Activated naive CD4-positive, alpha-beta T cell treated with anti-CD3 and anti-CD28 coated beads, Interleukin-2, amount 10 ng/mL, durations not matched to agents 7 days and 5 days (primary cell): ENCODE data around the gene ITGB8.
"Not testable (repeated sequence)": the region's sequence is repeated elsewhere in the genome, so short reads cannot be mapped to it uniquely, and the experiment has no call there.

Source experiments
- CTCF ChIA-PET: fragments of 350-600 bp; sonication (Branson Sonifier 250); formaldehyde crosslinking; loops from one replicate; lab custom pipeline; 2021; ENCODE audit warnings: antibody characterized with exemption; lab: Charles Lee
- DNase-seq: peaks from one replicate; pipeline ENCODE4 v3.0.0-alpha.2; 2020
- H3K27ac Mint-ChIP-seq: one replicate; pipeline ENCODE4 v1.8.0; 2021; ENCODE audit warnings: mild to moderate bottlenecking, moderate library complexity, mixed read lengths
- H3K27me3 Mint-ChIP-seq: one replicate; pipeline ENCODE4 v1.8.0; 2021; ENCODE audit warnings: mild to moderate bottlenecking, mixed read lengths
- H3K36me3 Mint-ChIP-seq: one replicate; pipeline ENCODE4 v1.8.0; 2021; ENCODE audit warnings: mixed read lengths
- H3K4me1 Mint-ChIP-seq: one replicate; pipeline ENCODE4 v1.8.0; 2021; ENCODE audit warnings: mixed read lengths
- H3K4me3 Mint-ChIP-seq: one replicate; pipeline ENCODE4 v1.8.0; 2021; ENCODE audit warnings: mild to moderate bottlenecking, moderate library complexity, mixed read lengths
- H3K9me3 Mint-ChIP-seq: one replicate; pipeline ENCODE4 v1.8.0; 2021; ENCODE audit warnings: mixed read lengths

The ITGB8 gene

GRCh38 chr7:20359341-20359963 is 28.8 kb downstream of the ITGB8 start:
- DNase-seq = no peak
- CTCF ChIA-PET = no interaction called here
- Mint-ChIP-seq H3K9me3 (no peaks in the 10 kb centered on the region), H3K36me3 (no peaks in the 10 kb centered on the region), H3K4me3 (no peak overlapping the region), H3K4me1 (no peaks in the 10 kb centered on the region), H3K27me3 (no peaks in the 10 kb centered on the region), H3K27ac (no peak overlapping the region)

- no peak overlapping the region for H3K27ac Mint-ChIP-seq
- no peak overlapping the region for H3K4me3 Mint-ChIP-seq
- H3K9me3 Mint-ChIP-seq = no peaks in the 10 kb centered on the region
- no peaks in the 10 kb centered on the region for H3K36me3 Mint-ChIP-seq
- CTCF ChIA-PET = no interaction called here
- DNase-seq = no peak
- H3K4me1 Mint-ChIP-seq = no peaks in the 10 kb centered on the region
- no peaks in the 10 kb centered on the region for H3K27me3 Mint-ChIP-seq
Observed at GRCh38 chr7:20362574-20363253, 32.0 kb downstream of the ITGB8 start.

- H3K9me3 Mint-ChIP-seq = no peaks in the 10 kb centered on the region
- no peaks in the 10 kb centered on the region for H3K36me3 Mint-ChIP-seq
- DNase-seq = no peak
- no peak overlapping the region for H3K4me3 Mint-ChIP-seq
- no peaks in the 10 kb centered on the region for H3K27me3 Mint-ChIP-seq
- CTCF ChIA-PET = no interaction called here
- no peak overlapping the region for H3K27ac Mint-ChIP-seq
- H3K4me1 Mint-ChIP-seq = no peaks in the 10 kb centered on the region
Observed at GRCh38 chr7:20364571-20365196, 34.0 kb downstream of the ITGB8 start.

GRCh38 chr7:20365486-20365885 is 34.8 kb downstream of the ITGB8 start:
- DNase-seq = no peak
- no peaks in the 10 kb centered on the region for H3K4me1 Mint-ChIP-seq
- CTCF ChIA-PET = no interaction called here
- no peak overlapping the region for H3K4me3 Mint-ChIP-seq
- no peak overlapping the region for H3K27ac Mint-ChIP-seq
- H3K36me3 Mint-ChIP-seq = no peaks in the 10 kb centered on the region
- H3K27me3 Mint-ChIP-seq = no peaks in the 10 kb centered on the region
- H3K9me3 Mint-ChIP-seq = no peaks in the 10 kb centered on the region

- CTCF ChIA-PET = no interaction called here
Observed at GRCh38 chr7:20374399-20374798, 43.7 kb downstream of the ITGB8 start.

GRCh38 chr7:20376796-20377195 is 46.1 kb downstream of the ITGB8 start:
- H3K27ac Mint-ChIP-seq = no peak overlapping the region
- no peaks in the 10 kb centered on the region for H3K9me3 Mint-ChIP-seq
- no peak for DNase-seq
- H3K36me3 Mint-ChIP-seq = no peaks in the 10 kb centered on the region
- no peak overlapping the region for H3K4me3 Mint-ChIP-seq
- no peaks in the 10 kb centered on the region for H3K27me3 Mint-ChIP-seq
- CTCF ChIA-PET = no interaction called here
- no peaks in the 10 kb centered on the region for H3K4me1 Mint-ChIP-seq

More at GRCh38 chr7:20374399-20374798, 43.7 kb downstream of the ITGB8 start:
- no peaks in the 10 kb centered on the region for H3K36me3 Mint-ChIP-seq
- no peak for DNase-seq
- H3K27me3 Mint-ChIP-seq = no peaks in the 10 kb centered on the region
- no peak overlapping the region for H3K4me3 Mint-ChIP-seq
- H3K27ac Mint-ChIP-seq = no peak overlapping the region
- no peaks in the 10 kb centered on the region for H3K4me1 Mint-ChIP-seq
- no peaks in the 10 kb centered on the region for H3K9me3 Mint-ChIP-seq

- CTCF ChIA-PET = no interaction called here
- Mint-ChIP-seq H3K4me3 (no peak overlapping the region), H3K27me3 (no peaks in the 10 kb centered on the region), H3K4me1 (no peaks in the 10 kb centered on the region), H3K27ac (no peak overlapping the region), H3K9me3 (no peaks in the 10 kb centered on the region), H3K36me3 (no peaks in the 10 kb centered on the region)
- DNase-seq = no peak
Observed at GRCh38 chr7:20381406-20382034, 50.8 kb downstream of the ITGB8 start.

- Mint-ChIP-seq H3K4me3 (no peak overlapping the region), H3K27me3 (no peaks in the 10 kb centered on the region), H3K9me3 (no peaks in the 10 kb centered on the region), H3K36me3 (no peaks in the 10 kb centered on the region), H3K4me1 (no peaks in the 10 kb centered on the region), H3K27ac (no peak overlapping the region)
- CTCF ChIA-PET = no interaction called here
- no peak for DNase-seq
Observed at GRCh38 chr7:20383351-20383750, 52.7 kb downstream of the ITGB8 start.

GRCh38 chr7:20385126-20385525 is 54.4 kb downstream of the ITGB8 start:
- H3K9me3 Mint-ChIP-seq = no peaks in the 10 kb centered on the region
- H3K4me3 Mint-ChIP-seq = no peak overlapping the region
- no peaks in the 10 kb centered on the region for H3K27me3 Mint-ChIP-seq
- DNase-seq = no peak
- no peak overlapping the region for H3K27ac Mint-ChIP-seq
- no peaks in the 10 kb centered on the region for H3K4me1 Mint-ChIP-seq
- H3K36me3 Mint-ChIP-seq = no peaks in the 10 kb centered on the region
- CTCF ChIA-PET = no interaction called here

- Mint-ChIP-seq H3K36me3 (no peaks in the 10 kb centered on the region), H3K4me3 (no peak overlapping the region), H3K27me3 (no peaks in the 10 kb centered on the region), H3K9me3 (no peaks in the 10 kb centered on the region), H3K4me1 (no peaks in the 10 kb centered on the region), H3K27ac (no peak overlapping the region)
- CTCF ChIA-PET = no interaction called here
- DNase-seq = no peak
Observed at GRCh38 chr7:20388084-20388483, 57.4 kb downstream of the ITGB8 start.

- CTCF ChIA-PET, DNase-seq, H3K4me3 Mint-ChIP-seq, H3K36me3 Mint-ChIP-seq, H3K9me3 Mint-ChIP-seq, H3K27ac Mint-ChIP-seq, H3K4me1 Mint-ChIP-seq, H3K27me3 Mint-ChIP-seq: not testable (repeated sequence)
Observed at GRCh38 chr7:20389192-20389591, 58.5 kb downstream of the ITGB8 start.

GRCh38 chr7:20393021-20393610 is 62.4 kb downstream of the ITGB8 start:
- DNase-seq = no peak
- Mint-ChIP-seq H3K27me3 (no peaks in the 10 kb centered on the region), H3K4me3 (no peak overlapping the region), H3K4me1 (no peaks in the 10 kb centered on the region), H3K36me3 (no peaks in the 10 kb centered on the region), H3K27ac (no peak overlapping the region), H3K9me3 (no peaks in the 10 kb centered on the region)
- CTCF ChIA-PET = no interaction called here

GRCh38 chr7:20393616-20394015 is 62.9 kb downstream of the ITGB8 start:
- CTCF ChIA-PET = no interaction called here
- Mint-ChIP-seq H3K36me3 (no peaks in the 10 kb centered on the region), H3K27ac (no peak overlapping the region), H3K9me3 (no peaks in the 10 kb centered on the region), H3K4me3 (no peak overlapping the region), H3K27me3 (no peaks in the 10 kb centered on the region), H3K4me1 (no peaks in the 10 kb centered on the region)
- no peak for DNase-seq

- CTCF ChIA-PET = no interaction called here
- Mint-ChIP-seq H3K9me3 (no peaks in the 10 kb centered on the region), H3K27ac (no peak overlapping the region), H3K4me1 (no peaks in the 10 kb centered on the region), H3K36me3 (no peaks in the 10 kb centered on the region), H3K27me3 (no peaks in the 10 kb centered on the region), H3K4me3 (no peak overlapping the region)
- no peak for DNase-seq
Observed at GRCh38 chr7:20394284-20394683, 63.6 kb downstream of the ITGB8 start.
